K562 (cell line): ENCODE measurements around the gene SLC9C2. TPM values are rescaled to one million over a fixed set of nuclear protein-coding genes. Genes with fewer than 3 reads are reported as not detected.

Experiments
- ATAC-seq: fragments of 200-7000 bp; cut with Tn5 transposase; 3 replicates; pipeline ENCODE4 v1.9.1; 2020; ENCODE audit warnings: moderate library complexity
- BruUV-seq: library from RNA; stranded (reverse); fragments of 400-500 nt; replicated peaks from 2 replicates; lab custom pipeline; 2021; lab: Mats Ljungman, UMichigan
- CTCF ChIA-PET: fragments of 300-600 bp; formaldehyde crosslinking; extraction: SDS; loops from one replicate; lab custom pipeline; 2021; ENCODE audit warnings: low intra/inter-chr PET ratio; lab: Yijun Ruan, JAX
- POLR2A ChIA-PET: fragments of 300-600, 350-650 bp; sonication (Branson Sonifier 250); formaldehyde crosslinking; extraction: SDS; loops from one replicate; lab custom pipeline; 2021; ENCODE audit warnings: antibody characterized with exemption, inconsistent platforms; lab: Yijun Ruan, JAX
- DNase-seq, 4 experiments: peaks; one replicate each; pipeline versions ENCODE4 v3.0.0 to v3.0.0-alpha.2; 2011 to 2018; ENCODE audit warnings: low spot score in 3 of 4, mixed read lengths in 3 of 4; ENCODE audit errors: extremely low read depth in 1 of 4
- FAIRE-seq: peaks from 2 replicates; lab custom pipeline; 2011; peaks lifted over from hg19 to GRCh38; lab: Jason Lieb, UNC
- H2AFZ ChIP-seq: 2 replicates; pipeline ENCODE4 v1.6.0; 2011; ENCODE audit warnings: low read depth, low read length, control low read depth, inconsistent platforms
- H3K27ac ChIP-seq: fragments of 200-600 bp; 3 replicates; pipeline ENCODE4 v1.8.0; 2011; ENCODE audit warnings: low read depth, mild to moderate bottlenecking, control low read depth, inconsistent platforms, low read length, moderate library complexity, mixed read lengths; ENCODE audit errors: extremely low read depth
- H3K27me3 ChIP-seq, 2 experiments: fragments of 300-600 bp in 1 of 2; 2 replicates in 1 of 2; 3 replicates in 1 of 2; pipeline versions ENCODE4 v1.6.0 to v1.8.0; 2011; ENCODE audit warnings: inconsistent platforms in 2 of 2, low read length in 2 of 2, mild to moderate bottlenecking in 1 of 2, mixed read lengths in 1 of 2, moderate library complexity in 1 of 2; ENCODE audit not compliant: control insufficient read depth in 2 of 2, insufficient read depth in 2 of 2
- H3K36me3 ChIP-seq: fragments of 300-600 bp; 3 replicates; pipeline ENCODE4 v1.8.0; 2011; ENCODE audit warnings: mild to moderate bottlenecking, low read length, inconsistent platforms; ENCODE audit not compliant: control insufficient read depth, insufficient read depth
- H3K4me1 ChIP-seq, 2 experiments: fragments of 200-600 bp in 1 of 2; replicated peaks in 1 of 2; 2 replicates in 1 of 2; 3 replicates in 1 of 2; pipeline versions ENCODE4 v1.5.1 to v1.8.0; 2011; ENCODE audit warnings: inconsistent platforms in 2 of 2, low read length in 2 of 2, mild to moderate bottlenecking in 1 of 2, mixed read lengths in 1 of 2, moderate library complexity in 1 of 2; ENCODE audit not compliant: control insufficient read depth in 2 of 2, insufficient read depth in 2 of 2
- H3K4me2 ChIP-seq: 2 replicates; pipeline ENCODE4 v1.6.1; 2011; ENCODE audit warnings: low read length, control low read depth, inconsistent platforms, mixed read lengths; ENCODE audit not compliant: insufficient read depth
- H3K4me3 ChIP-seq: fragments of 200-600 bp; sonication (generic), shearing (Covaris generic); 2 replicates; pipeline ENCODE4 v1.5.1; 2016; ENCODE audit warnings: control low read depth, inconsistent platforms
- H3K79me2 ChIP-seq: fragments of 200-600 bp; 3 replicates; pipeline ENCODE4 v1.8.0; 2011; ENCODE audit warnings: low read length, inconsistent platforms; ENCODE audit not compliant: control insufficient read depth, insufficient read depth
- H3K9ac ChIP-seq, 2 experiments: 2 replicates each; pipeline versions ENCODE4 v1.6.0 to v1.6.1; 2011; ENCODE audit warnings: low read depth in 2 of 2, low read length in 2 of 2, control low read depth in 1 of 2, inconsistent platforms in 1 of 2, mild to moderate bottlenecking in 1 of 2, mixed read lengths in 1 of 2; ENCODE audit not compliant: insufficient read depth in 1 of 2
- H3K9me1 ChIP-seq: one replicate; pipeline ENCODE4 v1.6.0; 2011; ENCODE audit warnings: inconsistent platforms, mild to moderate bottlenecking, low read length, moderate library complexity; ENCODE audit not compliant: control insufficient read depth, insufficient read depth
- H3K9me3 ChIP-seq: replicated peaks from 2 replicates; pipeline ENCODE4 v1.5.1; 2011; ENCODE audit warnings: low read depth, low read length, inconsistent platforms; ENCODE audit not compliant: control insufficient read depth, insufficient read depth
- H4K20me1 ChIP-seq: replicated peaks from 2 replicates; pipeline ENCODE4 v1.6.1; 2011; ENCODE audit warnings: low read length, inconsistent platforms, mixed read lengths; ENCODE audit not compliant: control insufficient read depth, insufficient read depth
- CHCHD3 ChIP-seq: fragments of 250-450 bp; sonication (Bioruptor Pico); IDR thresholded peaks from 2 replicates; pipeline ENCODE4 v2.1.2; 2022; ENCODE audit warnings: mild to moderate bottlenecking
- FOSL1 ChIP-seq: fragments of 200-800 bp; sonication (Bioruptor generic); conservative IDR thresholded peaks from 2 replicates; pipeline ENCODE4 v1.6.1; 2016; ENCODE audit warnings: missing genetic modification characterization, missing compliant biosample characterization
- HDAC6 ChIP-seq: IDR thresholded peaks from 2 replicates; pipeline ENCODE4 v1.6.1; 2012; ENCODE audit warnings: low read depth, mild to moderate bottlenecking, control low read depth, inconsistent platforms, low read length, moderate library complexity
- HDGF ChIP-seq: fragments of 450-650 bp; IDR thresholded peaks from 2 replicates; pipeline ENCODE4 v1.6.1; 2016
- JUND ChIP-seq, 2 experiments: IDR thresholded peaks; 2 replicates in 1 of 2; 3 replicates in 1 of 2; pipeline ENCODE4 v1.6.1; 2011; ENCODE audit warnings: borderline replicate concordance in 2 of 2, low read depth in 2 of 2, low read length in 2 of 2, improper control_type of control experiment in 1 of 2, missing biosample characterization in 1 of 2, missing genetic modification characterization in 1 of 2, missing genetic modification reagents in 1 of 2
- KDM1A ChIP-seq, 2 experiments: fragments of 450-650 bp; IDR thresholded peaks; 2 replicates each; pipeline ENCODE4 v1.6.1; 2016; ENCODE audit warnings: mild to moderate bottlenecking in 2 of 2
- MYC ChIP-seq, 2 experiments: fragments of 250-450 bp in 1 of 2; sonication (Bioruptor Pico) in 1 of 2; IDR thresholded peaks; 2 replicates each; pipeline versions ENCODE4 v1.5.1 to v1.6.1; 2012 to 2021; ENCODE audit warnings: low read depth in 2 of 2, borderline replicate concordance in 1 of 2, improper control_type of control experiment in 1 of 2, low read length in 1 of 2, mild to moderate bottlenecking in 1 of 2, moderate library complexity in 1 of 2
- RCOR1 ChIP-seq, 2 experiments: IDR thresholded peaks; 2 replicates each; pipeline ENCODE4 v1.6.1; 2012; ENCODE audit warnings: low read depth in 2 of 2, low read length in 2 of 2, borderline replicate concordance in 1 of 2, improper control_type of control experiment in 1 of 2
- SAP30 ChIP-seq: fragments of 200-600 bp; sonication (generic); IDR thresholded peaks from 2 replicates; pipeline ENCODE4 v1.6.1; 2012; ENCODE audit warnings: borderline replicate concordance, low read depth, mild to moderate bottlenecking, moderate library complexity, low read length, control low read depth, inconsistent platforms; ENCODE audit not compliant: insufficient read depth, poor library complexity, severe bottlenecking
- SRSF7 ChIP-seq: fragments of 200-400 bp; formaldehyde crosslinking; optimal IDR thresholded peaks from 2 replicates; pipeline ENCODE3; 2017; ENCODE audit warnings: mild to moderate bottlenecking, low read depth, low read length
- WGBS: fragments of 100-300 bp; shearing (Covaris generic); methylation state at CpG from one replicate; pipeline ENCODE4 v1.1.6; 2016; ENCODE audit warnings: low coverage, mixed read lengths; ENCODE audit not compliant: insufficient coverage; ENCODE audit errors: missing lambda C conversion rate; 5-methylcytosine and 5-hydroxymethylcytosine counted together
- in situ Hi-C: fragments of 300-500 bp; cut with MboI; formaldehyde crosslinking; loops from 4 replicates; pipeline ENCODE4 v1.15.0; 2018; ENCODE audit warnings: inconsistent platforms, mixed read lengths
- intact Hi-C: fragments of 100-400 bp; cut with micrococcal nuclease; formaldehyde crosslinking; loops from 2 replicates; pipeline ENCODE4 v1.14.2; 2022
- polyA plus RNA-seq, 8 experiments: library from polyadenylated mRNA; depleted of rRNA in 4 of 8; stranded (reverse) in 5 of 8; unstranded in 3 of 8; fragments of >200 nt; fragmentation: Nextera tagmentation in 2 of 8; fragmentation: Illumina TruSeq in 1 of 8; extraction: Ambion mirVana in 2 of 8; extraction: Trizol in 1 of 8; gene quantifications; 2 replicates each; pipeline versions ENCODE4 v1.2.1 to v1.2.3, GENCODE V29; 2011 to 2014; ENCODE audit warnings: inconsistent platforms in 1 of 8, missing spikeins in 1 of 8
- total RNA-seq, 7 experiments: library from RNA; depleted of rRNA in 6 of 7; stranded (reverse); fragments of >200 nt in 6 of 7; fragmentation: Illumina TruSeq in 2 of 7; extraction: Trizol in 2 of 7; gene quantifications; 2 replicates each; pipeline versions ENCODE4 v1.2.1 to v1.2.3, GENCODE V29; 2011 to 2021; ENCODE audit warnings: low replicate concordance in 1 of 7
- TF ChIP-seq, protein P1 (sequence below), 2 experiments: fragments of 450-650 bp in 1 of 2; sonication (generic) in 1 of 2; formaldehyde crosslinking in 1 of 2; IDR thresholded peaks in 1 of 2; conservative IDR thresholded peaks in 1 of 2; 2 replicates each; pipeline versions ENCODE4 v1.6.1 to v1.8.1; 2016 to 2023; ENCODE audit warnings: mild to moderate bottlenecking in 2 of 2, moderate library complexity in 2 of 2, inconsistent platforms in 1 of 2, missing genetic modification reagents in 1 of 2
- TF ChIP-seq, protein P2 (sequence below): IDR thresholded peaks from 2 replicates; pipeline ENCODE4 v1.6.1; 2012; ENCODE audit warnings: low read depth, low read length, improper control_type of control experiment, borderline replicate concordance
- TF ChIP-seq, protein P3 (sequence below): IDR thresholded peaks from 2 replicates; pipeline ENCODE4 v1.6.1; 2016; ENCODE audit warnings: missing genetic modification characterization, missing compliant biosample characterization

SLC9C2 gene
- total and polyA plus RNA-seq, 9 of the 15 experiments (the other 6 are each of a cell fraction or from before 2014, with no cell fraction given), result 0.11 to 0.22 (median 0.15) TPM; not detected in 5

DNA sequence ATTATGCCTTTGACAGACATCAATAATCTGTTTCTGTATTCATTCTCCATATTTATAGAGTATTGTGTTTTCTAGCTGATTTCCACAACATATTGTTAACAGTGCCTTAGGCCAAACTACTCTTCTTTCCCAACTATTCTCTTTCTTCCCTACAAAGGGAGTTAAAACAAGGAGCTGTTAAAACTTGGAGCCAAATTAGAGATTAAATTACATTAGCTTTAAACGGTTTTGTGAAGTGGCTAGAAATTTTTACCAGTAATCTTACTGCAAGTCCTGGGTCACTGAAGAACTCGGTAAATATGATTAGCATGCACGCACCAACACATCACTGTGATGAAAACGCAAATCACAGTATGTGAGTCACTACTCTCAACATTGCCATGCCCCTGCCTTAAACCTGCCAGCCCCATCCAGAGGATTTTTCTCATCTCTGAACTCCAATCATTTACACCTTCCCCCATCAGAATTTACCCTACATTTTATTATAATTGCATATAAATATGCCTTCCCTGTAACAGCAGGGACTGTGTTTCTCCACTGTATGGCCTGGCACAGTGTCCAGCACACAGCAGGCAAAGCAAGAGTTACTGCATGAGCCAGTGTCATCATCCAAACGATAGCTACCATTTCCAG, 127.2 kb downstream of the SLC9C2 start:
- ATAC-seq (peak; percentile 12), DNase-seq (peak in 1 of 4 experiments; percentile 40), FAIRE-seq (peak; percentile 58)
- Histone ChIP-seq H3K27me3 (no peaks in the 10 kb centered on the region), H3K27ac (peak overlapping the region; percentile 82; the same call in 2 of the 3 replicates), H3K4me1 (peaks cover 11 to 34% of the 10 kb centered on the region in 2 experiments), H4K20me1 (peaks cover 5% of the 10 kb centered on the region; the same call in 1 of the 2 replicates), H3K9me3 (peaks cover 10% of the 10 kb centered on the region), H2AFZ (peak overlapping the region; percentile 99), H3K4me2 (peak overlapping the region; percentile 93), H3K4me3 (peak overlapping the region; percentile 70), H3K36me3 (peaks cover 32% of the 10 kb centered on the region), H3K79me2 (peaks cover 57% of the 10 kb centered on the region), H3K9me1 (no peaks in the 10 kb centered on the region), H3K9ac (peak overlapping the region; percentile 78 to 84; a peak in 3 of 4 replicates)
- intact Hi-C loops, result loop anchor here (5.0 kb wide), 4 partner anchors 208 to 392 kb away; partner anchors contain the start of genes CENPL, DARS2, GAS5 and ZBTB37
- WGBS, result 3% methylated on average over 5 of the region's 5 CpGs
- BruUV-seq, result no TSS peak
- ChIA-PET POLR2A (interaction anchor here (0.6 to 4.2 kb wide), 9 partner anchors 10 to 349 kb away, joined by 3 to 39 read pairs (median 4); partner anchors contain the start of genes CENPL and DARS2), CTCF (no interaction called here)
- in situ Hi-C loops, result no loop called here
- peak; percentile 32 to 54; a peak in 2 of 4 replicates for TF ChIP-seq KDM1A (IDR thresholded peaks at IDR 0.05)
- TF ChIP-seq SRSF7, result no peak
- TF ChIP-seq JUND (IDR thresholded peaks at IDR 0.05; ENCODE audit: borderline replicate concordance, low read depth, low read length), result peak; percentile 38; the same call in 1 of the 2 replicates
- TF ChIP-seq JUND (tag; IDR thresholded peaks at IDR 0.05; ENCODE audit: borderline replicate concordance, low read depth, low read length), result peak; percentile 18; the same call in 1 of the 3 replicates
- TF ChIP-seq, protein P1, sequence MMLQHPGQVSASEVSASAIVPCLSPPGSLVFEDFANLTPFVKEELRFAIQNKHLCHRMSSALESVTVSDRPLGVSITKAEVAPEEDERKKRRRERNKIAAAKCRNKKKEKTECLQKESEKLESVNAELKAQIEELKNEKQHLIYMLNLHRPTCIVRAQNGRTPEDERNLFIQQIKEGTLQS (IDR thresholded peaks at IDR 0.05), result peak; percentile 65
- TF ChIP-seq, protein P1 (CRISPR knock-in tag; conservative IDR thresholded peaks at IDR 0.05), result no peak
- 0 out of 2 replicates have a peak, but pooled peaks have one; percentile 27 for TF ChIP-seq MYC (IDR thresholded peaks at IDR 0.05; ENCODE audit: low read depth, low read length)
- no peak for TF ChIP-seq MYC (CRISPR knock-in tag; IDR thresholded peaks at IDR 0.05; ENCODE audit: borderline replicate concordance, low read depth)
- 0 out of 2 replicates have a peak, but pooled peaks have one; percentile 54 for TF ChIP-seq CHCHD3
- TF ChIP-seq HDGF, result 0 out of 2 replicates have a peak, but pooled peaks have one; percentile 55
- TF ChIP-seq FOSL1, result 0 out of 2 replicates have a peak, but pooled peaks have one; percentile 3
- TF ChIP-seq HDAC6, result no peak
- TF ChIP-seq, protein P2, sequence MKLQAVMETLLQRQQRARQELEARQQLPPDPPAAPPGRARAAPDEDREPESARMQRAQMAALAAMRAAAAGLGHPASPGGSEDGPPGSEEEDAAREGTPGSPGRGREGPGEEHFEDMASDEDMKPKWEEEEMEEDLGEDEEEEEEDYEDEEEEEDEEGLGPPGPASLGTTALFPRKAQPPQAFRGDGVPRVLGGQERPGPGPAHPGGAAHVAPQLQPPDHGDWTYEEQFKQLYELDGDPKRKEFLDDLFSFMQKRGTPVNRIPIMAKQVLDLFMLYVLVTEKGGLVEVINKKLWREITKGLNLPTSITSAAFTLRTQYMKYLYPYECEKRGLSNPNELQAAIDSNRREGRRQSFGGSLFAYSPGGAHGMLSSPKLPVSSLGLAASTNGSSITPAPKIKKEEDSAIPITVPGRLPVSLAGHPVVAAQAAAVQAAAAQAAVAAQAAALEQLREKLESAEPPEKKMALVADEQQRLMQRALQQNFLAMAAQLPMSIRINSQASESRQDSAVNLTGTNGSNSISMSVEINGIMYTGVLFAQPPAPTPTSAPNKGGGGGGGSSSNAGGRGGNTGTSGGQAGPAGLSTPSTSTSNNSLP, result 0 out of 2 replicates have a peak, but pooled peaks have one; percentile 25
- TF ChIP-seq, protein P3, sequence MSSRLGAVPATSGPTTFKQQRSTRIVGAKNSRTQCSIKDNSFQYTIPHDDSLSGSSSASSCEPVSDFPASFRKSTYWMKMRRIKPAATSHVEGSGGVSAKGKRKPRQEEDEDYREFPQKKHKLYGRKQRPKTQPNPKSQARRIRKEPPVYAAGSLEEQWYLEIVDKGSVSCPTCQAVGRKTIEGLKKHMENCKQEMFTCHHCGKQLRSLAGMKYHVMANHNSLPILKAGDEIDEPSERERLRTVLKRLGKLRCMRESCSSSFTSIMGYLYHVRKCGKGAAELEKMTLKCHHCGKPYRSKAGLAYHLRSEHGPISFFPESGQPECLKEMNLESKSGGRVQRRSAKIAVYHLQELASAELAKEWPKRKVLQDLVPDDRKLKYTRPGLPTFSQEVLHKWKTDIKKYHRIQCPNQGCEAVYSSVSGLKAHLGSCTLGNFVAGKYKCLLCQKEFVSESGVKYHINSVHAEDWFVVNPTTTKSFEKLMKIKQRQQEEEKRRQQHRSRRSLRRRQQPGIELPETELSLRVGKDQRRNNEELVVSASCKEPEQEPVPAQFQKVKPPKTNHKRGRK, result peak; percentile 66
- peak; percentile 24 for TF ChIP-seq SAP30
- 0 out of 4 replicates have a peak, but pooled peaks of 1 of the 2 experiments have one; percentile 32 for TF ChIP-seq RCOR1 (IDR thresholded peaks at IDR 0.05; ENCODE audit: borderline replicate concordance in 1 of 2, low read depth in 2 of 2, low read length in 2 of 2)
